Endothelial cell of hepatic sinusoid (primary cell): ENCODE data around the gene NPW.

ENCODE experiments used
- in situ Hi-C: cut with HindIII; loops from 2 replicates; pipeline ENCODE4 v1.10.0; 2017; ENCODE audit warnings: low sequenced_read_pairs

NPW gene

DNA sequence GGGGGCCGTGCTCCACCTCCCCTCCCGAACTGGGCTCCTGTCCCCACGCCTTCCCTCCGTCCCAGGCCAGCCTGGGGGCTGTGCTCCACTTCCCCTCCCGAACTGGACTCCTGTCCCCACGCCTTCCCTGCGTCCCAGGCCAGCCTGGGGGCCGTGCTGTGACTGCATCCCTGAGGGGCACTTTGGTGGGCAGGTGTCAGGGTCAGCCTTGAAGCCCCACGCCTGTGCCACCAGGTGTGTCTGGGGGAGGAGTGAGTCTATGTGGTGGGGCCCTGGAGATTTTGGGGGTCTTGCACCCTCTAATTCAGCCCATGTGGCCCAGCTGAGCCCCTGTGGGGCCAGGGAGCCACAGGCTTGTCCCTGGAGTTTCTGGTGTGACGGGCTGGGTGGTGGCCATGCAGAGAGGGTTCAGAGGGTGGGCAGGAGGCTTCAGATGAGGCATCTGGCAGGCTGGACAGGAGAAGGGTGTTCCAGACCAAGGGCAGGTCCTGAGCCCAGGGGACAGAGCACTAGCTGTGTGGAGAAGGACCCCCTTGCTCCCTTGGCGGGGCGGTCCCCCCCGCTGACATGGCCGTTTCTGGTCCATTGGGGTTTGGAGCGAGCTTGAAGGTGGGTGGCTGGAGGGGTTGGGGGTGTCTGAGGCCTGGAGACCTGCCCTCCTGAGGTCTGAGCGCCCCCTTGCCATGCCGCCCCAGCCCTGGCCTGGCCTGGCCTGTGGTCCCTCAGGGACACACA, 15.3 kb downstream of the NPW start:
- in situ Hi-C loops, result loop anchor here (5.0 to 10.0 kb wide), 4 partner anchors 42 to 470 kb away; partner anchors contain the start of gene RNF151

DNA sequence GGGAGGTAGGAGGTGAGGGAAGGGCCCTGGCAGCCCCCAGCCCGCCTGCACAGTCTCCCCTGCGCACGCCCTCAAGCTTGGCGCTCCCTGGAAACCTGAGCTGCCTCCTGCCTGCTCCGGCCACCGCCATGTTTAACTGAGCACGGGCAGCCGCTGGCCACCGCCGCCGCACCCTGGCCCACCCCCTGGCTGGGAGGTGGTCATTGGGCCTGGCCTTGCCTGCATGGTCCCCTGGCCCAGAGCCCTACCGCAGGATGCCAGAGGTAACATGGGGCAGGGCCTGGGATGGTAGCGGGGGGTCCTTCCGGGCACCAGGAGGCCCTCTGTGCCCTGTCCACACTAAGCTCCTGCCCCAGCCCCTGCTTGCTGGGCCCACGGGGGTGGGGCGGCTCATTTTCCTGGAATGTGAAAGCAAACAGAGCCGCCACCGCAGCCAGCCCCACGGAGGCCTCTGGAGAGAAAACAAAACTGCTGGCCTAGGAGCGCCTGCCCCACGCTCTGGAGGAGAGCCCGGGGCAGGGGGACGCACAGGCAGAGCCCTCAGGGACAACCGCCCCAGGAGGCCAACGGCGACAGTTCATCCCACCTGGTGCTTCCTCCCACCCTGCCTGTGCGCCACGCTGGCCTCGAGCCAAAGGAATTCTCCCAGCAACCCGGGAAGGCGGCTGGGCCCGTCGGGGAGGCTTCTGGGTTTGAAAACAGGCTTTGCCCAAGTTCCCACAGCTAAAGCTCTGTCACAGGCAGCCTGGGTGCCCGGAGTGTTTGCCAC, 16.0 kb downstream of the NPW start:
- in situ Hi-C loops, result loop anchor here (5.0 to 10.0 kb wide), 4 partner anchors 42 to 469 kb away; partner anchors contain the start of gene RNF151

DNA sequence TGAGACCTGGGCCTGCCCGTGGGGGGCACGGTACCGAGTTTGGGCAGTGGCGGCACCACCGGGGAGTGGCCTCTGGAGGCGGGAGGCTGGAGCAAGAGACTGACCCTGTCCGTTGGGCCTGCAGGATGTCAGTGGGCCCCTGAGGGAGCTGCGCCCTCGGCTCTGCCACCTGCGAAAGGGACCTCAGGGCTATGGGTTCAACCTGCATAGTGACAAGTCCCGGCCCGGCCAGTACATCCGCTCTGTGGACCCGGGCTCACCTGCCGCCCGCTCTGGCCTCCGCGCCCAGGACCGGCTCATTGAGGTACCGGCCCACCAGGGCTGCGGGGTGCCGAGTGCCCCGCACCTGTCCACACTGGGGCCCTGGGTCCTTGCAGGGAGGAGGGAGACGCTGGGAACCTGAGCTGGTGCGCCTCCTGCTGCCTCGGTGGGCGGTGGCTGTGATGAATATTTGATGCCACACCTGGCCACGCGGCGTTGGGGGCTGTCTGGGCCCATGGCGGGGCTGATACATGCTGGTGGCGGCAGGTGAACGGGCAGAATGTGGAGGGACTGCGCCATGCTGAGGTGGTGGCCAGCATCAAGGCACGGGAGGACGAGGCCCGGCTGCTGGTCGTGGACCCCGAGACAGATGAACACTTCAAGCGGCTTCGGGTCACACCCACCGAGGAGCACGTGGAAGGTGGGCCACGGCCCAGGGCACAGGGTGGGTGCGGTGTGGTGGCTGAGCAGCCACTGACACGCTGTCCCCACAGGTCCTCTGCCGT, 16.8 kb downstream of the NPW start:
- in situ Hi-C loops, result loop anchor here (5.0 to 10.0 kb wide), 4 partner anchors 41 to 468 kb away; partner anchors contain the start of gene RNF151

DNA sequence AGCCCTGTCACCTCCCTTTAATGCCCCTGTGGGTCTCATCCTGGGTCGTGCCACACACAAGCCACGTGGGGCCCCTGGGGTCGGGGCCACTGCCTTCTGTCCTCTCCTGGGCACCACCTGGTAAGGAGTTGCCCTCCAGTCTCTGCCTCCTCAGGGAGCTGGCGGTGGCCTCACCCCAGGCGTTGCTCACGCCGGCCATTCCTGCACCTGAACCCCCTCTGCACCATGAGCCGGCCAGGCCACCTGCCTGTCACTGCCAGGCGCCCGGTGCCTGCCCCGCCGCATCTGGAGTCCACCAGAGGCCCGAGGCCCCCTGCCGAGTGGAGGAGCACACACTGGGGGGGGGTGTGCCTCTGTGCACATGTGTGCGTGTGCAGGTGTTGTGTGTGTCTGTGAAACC, 17.5 kb downstream of the NPW start:
- in situ Hi-C loops, result loop anchor here (5.0 to 10.0 kb wide), 4 partner anchors 40 to 468 kb away; partner anchors contain the start of gene RNF151

DNA sequence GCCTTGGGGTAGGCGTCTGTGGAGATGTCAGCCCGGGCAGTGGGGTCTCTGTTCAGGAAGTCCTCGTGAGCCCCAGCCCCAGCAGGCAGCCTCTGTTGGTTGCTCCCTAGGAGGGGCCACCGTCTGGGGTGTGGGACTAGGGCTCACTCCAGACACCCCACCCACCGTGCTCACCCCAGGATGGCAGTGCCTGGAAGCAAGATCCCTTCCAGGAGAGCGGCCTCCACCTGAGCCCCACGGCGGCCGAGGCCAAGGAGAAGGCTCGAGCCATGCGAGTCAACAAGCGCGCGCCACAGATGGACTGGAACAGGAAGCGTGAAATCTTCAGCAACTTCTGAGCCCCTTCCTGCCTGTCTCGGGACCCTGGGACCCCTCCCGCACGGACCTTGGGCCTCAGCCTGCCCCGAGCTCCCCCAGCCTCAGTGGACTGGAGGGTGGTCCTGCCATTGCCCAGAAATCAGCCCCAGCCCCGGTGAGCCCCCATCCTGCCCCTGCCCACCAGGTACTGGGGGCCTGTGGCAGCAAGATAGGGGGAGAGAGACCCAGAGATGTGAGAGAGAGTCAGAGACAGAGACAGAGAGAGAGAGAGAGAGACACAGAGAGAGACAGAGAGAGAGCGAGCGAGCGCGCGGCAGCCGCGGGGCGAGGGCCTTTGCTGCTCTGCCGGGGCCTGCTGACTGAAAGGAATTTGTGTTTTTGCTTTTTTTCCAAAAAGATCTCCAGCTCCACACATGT, 18.2 kb downstream of the NPW start:
- in situ Hi-C loops, result loop anchor here (5.0 to 10.0 kb wide), 4 partner anchors 39 to 467 kb away; partner anchors contain the start of gene RNF151

DNA sequence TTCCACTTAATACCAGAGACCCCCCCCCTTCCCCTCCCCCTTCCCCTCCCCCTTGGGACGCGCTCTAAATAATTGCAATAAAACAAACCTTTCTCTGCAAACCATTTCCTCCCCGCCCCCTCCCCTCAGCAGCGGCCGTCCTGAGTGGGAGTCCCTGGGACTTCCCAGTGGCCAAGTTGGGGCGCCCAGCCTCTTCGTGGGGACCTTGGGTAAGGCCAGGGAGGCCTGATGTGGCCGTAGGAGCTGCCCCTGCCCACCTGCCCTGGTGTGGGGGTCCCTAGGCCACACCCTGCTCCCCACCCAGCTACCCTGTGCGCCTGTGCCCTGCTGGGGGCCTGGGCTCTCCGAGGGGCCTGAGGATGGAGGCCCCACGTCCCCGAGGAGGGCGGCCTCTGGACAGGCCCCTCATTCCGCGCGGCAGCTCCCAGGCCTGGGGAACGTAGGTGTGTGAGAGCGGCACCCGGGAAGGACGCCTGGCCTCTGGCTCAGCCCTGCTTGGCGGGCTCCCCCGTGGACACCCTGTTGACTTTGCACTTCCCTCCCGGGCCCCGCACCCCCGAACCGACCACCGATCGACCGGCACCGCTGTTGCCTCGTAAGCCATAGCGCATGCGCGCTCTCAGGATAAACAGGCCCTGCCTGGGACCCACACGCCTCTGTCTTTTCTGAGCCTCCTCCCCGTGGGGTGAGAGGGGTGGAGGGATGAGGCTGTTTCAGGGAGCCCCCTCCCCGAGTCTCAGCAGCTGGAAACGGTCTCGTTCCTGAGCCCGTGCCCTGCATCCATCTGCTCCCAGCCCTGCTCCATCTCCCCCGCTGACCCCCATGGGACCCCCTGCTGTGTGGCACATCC, 19.0 kb downstream of the NPW start:
- in situ Hi-C loops, result loop anchor here (5.0 to 10.0 kb wide), 4 partner anchors 39 to 466 kb away; partner anchors contain the start of gene RNF151

DNA sequence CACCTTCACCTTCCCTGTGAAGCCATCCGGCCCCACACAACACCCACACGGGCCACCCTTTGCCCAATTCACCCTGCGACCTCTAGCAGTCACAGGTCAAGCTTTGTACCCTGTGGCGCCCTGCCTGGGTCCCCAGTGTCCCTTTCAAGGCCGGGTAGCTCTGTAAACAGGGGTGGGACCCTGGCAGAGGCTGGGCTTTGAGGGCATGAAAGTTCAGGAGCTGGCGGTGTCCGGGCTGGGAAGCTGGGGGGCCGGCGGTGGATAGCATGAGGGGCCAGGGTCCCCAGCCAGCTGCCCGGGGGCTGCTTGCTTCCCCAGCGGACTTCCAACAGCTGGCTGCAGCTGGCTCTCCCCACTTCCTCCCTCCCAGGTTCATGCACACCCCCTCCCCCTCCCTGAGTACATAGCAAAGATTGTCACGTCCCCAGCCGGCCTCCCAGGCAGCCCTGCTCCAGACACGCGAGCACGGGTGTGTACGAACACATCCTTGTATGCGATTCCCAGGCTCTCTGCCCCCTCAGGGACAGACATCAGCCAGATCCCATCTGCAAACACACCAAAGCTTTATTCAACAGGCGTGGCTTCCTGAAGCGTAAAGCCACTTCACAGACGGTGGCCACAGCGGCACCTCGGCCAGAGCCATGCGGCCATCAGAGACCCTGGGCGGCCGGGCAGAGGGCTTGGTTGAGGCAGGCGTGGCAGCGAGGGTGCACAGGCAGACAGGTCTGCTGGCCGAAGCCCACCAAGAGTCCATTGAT, 19.9 kb downstream of the NPW start:
- in situ Hi-C loops, result loop anchor here (5.0 to 10.0 kb wide), 4 partner anchors 38 to 465 kb away; partner anchors contain the start of gene RNF151

DNA sequence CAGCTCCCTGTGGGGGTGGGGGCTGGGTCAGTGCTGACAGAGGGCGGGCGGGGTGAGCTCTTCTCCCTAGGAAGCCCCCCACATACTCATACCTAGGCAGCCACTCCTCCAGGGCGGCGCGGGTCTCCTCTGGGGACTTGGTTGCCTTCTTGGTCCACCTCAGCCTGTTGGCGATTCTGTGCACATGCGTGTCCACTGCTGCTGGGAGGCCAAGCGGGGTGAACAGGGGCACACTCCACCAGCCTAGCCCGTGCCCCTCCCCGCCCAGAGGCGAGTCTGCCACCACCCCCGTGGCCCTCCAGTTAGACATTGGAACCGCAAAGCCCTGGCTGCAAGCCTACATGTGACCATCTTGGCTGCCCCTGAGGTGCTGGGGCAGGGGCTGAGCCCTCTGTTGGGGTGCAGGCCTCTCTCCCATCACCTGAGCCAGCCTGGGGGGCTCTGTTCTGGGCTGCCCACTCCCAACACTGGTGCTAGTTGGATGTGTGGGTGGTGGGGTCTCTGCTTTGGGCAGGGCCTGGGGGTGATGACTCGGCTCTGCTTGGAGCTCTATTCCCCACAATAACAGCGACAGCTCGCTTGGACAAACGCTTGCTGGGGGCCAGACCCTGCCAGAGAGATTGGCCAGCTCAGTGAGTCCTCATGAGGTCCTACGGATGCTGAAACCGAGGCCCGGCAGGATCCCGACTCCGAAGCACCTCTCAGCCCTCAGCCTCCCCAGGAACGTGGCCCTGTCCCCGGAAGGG, 20.6 kb downstream of the NPW start:
- in situ Hi-C loops, result no loop called here

DNA sequence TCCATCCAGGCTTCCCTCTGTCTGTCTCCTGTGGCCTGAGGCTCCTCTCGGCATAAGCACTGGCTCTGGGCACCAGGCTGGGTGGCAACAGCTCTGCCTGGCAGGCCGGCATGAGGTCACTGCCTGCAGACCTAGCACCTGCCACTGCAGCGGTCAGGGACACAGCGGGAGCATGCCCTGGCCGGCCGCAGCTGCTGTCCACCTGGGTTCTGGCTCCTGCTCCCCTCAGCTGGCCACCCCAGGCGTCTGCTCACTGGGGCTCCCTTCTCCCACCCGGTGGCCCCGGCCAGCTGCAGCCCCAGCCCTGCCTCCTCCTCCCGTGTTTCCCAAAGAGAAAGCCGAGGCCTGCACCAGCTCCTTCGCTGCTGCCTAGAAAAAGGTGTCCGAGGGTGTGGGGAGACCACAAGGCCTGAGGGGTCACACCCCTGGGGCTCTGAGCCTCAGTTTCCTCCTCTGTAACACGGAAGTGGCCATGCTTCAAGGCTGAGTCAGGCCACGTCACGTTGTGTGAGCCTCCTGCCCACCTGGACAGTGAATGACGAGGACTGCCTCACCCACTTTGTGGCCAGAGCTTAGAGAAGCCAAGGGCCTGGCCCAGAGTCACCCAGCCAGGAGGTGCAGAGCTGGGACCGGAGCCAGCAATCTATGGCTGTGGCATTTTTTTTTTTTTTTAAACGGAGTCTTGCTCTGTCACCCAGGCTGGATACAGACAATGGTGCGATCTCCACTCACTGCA, 21.4 kb downstream of the NPW start:
- in situ Hi-C loops, result no loop called here

DNA sequence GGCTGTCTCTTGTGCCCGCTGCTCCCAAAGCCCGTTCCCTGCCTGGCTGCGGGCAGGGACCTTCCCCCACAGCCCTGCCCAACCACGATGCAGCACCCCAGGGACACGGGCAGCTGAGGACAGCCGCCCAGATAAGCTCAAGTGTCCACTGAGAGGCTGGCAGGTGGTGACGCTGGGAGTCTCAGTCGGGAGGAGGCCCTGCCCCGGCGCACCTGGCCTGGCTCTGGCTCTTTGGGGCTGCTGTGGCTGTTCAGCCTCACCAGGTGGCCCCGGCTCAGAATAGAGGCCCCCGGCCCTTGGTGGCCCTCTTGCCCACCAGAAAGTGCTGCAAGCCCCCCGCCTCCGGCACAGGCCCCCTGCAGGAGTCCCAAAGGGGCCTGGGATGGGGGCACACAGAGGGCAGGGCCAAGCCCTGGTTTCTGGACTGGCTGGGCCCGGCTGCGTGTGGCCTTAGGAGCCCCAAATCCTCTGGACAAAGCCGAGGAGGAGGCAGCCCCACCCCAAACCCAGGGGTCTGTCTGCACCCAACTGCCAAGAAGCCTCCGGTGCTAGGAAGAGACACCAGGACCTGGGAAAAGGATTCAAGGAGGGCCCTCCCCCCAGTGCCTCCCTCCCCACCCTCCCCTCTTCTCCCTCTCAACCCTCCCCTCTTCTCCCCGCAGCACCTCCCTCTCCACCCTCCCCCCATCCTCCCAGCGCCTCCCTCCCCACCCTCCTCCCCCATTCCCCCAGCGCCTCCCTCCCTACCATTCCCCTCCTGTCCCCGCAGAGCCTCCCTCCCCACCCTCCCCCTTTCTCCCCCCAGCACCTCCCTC, 22.8 kb downstream of the NPW start:
- in situ Hi-C loops, result no loop called here

DNA sequence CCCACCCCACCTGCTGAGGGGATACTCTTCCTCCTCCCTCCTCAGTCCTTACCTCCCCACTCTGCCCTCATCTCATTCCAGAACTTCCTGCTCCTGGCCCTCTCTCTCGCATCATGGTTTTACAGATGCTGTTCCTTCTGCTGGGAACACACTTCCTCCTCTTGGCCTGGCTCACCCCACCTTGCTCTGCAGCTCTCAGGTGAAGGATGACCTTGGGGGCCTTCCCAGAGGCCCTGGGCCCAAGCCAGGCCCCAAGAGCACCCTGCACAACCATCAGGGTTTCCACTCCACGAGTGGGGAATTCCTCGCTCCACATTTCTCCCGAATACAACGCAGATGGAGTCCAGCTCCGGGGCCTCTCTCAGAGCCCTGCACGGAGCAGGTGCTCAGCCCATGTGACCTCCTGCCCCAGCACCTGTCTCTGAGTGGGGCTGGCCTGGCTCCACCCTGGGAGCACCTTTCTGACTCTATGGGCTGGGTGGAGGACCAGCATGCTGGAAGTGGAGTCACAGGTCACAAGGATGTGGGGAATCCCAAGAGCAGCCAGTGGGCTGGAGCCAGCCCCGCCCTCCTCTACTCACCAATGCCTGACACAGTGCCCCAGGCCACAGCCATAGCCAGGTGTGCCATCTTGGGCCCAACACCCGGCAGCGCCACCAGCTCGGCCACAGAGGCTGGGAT, 23.5 kb downstream of the NPW start:
- in situ Hi-C loops, result no loop called here

DNA sequence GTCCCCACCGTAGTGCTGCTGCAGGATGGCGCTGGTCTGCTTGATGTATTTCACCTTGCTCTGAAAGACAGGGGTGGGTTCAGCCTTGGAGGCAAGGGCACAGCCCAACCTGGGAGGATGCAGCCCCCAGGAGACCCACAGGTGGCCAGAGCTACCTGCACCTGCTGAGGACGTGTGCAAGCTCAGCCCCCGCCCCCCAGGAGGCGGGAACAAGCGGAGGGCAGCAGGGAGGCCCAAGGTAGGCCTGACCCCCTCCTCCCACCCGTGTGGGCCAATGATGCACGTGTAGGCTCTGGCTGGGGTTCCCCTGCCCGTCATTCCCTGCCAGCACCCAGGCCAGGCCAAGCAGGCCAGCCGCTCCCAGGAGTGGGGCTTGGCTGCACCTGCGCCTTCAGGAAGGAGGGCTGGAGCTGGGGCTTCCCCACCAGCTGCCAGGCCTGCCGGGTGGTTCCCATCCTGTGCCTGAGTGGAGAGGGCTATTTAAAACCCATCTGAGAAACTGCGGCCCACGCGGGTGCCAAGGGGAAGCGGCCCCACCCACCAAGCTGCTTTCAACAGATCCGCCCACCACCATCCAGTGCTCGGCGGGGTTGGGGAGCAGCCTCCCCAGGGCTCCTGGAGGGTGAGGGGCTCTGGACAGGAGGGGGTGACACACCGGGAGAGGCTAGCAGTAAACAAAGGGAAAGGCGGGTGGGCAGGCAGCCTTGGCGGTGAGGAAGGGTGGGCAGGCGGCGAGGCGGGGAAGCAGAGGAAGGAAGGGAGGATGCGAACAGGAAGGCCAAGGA, 24.3 kb downstream of the NPW start:
- in situ Hi-C loops, result no loop called here

DNA sequence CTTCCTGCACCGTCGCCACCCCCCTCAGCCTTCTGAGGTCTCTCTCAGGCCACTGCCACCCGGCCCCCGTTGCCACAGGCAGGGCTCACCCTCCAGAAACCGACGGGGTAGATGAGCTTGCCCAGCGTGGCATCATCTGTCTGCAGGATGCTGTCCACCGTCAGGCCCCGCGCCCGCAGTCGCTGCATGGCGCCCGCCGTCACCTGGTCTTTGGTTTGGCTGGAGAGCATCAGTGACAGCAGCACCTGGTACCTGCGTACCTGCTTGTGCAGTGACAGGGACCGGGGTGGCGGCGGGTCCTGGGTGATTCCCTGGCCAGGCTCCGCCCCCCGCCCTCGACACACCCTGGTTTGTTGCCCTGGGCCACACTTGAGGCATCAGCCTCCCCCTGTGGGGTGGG, 25.0 kb downstream of the NPW start:
- in situ Hi-C loops, result no loop called here

DNA sequence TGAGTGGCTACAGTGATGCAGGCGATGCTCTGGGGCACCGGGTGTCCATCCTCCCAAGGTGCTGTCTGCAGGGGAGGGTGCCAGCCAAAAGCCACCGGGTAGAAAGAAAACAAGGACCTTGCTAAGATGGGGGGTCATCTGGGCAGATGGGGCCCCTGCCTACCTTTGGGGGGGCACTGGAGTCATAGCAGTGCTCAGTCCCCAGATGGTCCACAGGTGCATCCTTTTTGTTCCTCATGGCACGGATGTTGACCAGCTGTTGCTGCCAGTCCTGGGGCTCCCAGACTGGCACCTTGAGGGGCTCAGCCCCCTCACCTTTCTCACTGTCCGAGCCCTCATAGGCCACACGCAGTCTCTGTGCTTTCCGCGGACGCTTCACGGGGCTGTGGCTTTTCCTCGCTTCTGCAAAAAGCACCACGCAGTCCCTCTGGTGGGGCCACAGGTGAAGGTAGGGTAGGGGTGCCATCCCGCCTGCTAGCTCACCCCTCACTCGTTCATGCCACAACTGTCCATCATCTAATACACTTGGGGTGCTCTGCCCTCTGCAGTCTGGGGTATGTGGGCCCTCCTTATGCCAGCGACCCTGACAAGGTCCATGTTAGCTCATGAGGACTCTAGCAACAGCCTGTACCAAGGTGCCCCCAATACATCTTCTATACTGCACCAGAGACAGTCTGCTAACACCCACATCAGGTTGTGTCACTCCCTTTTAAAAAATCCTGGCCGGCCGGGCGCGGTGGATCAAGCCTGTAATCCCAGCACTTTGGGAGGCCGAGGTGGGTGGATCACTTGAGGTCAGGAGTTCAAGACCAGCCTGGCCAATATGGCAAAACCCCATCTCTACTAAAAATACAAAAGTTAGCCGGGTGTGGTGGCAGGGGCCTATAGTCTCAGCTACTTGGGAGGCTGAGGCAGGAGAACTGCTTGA, 26.6 kb downstream of the NPW start:
- in situ Hi-C loops, result no loop called here
